H1 (cell line): ENCODE results near the gene KCNK4. TPM values are rescaled to one million over a fixed set of nuclear protein-coding genes. Genes with fewer than 3 reads are reported as not detected.

ENCODE experiments used
- CTCF ChIA-PET: fragments of 300-600 bp; sonication (Branson Sonifier 250); formaldehyde crosslinking; loops from one replicate; lab custom pipeline; 2021; ENCODE audit not compliant: partially characterized antibody; lab: Charles Lee
- POLR2A ChIA-PET: fragments of 300-600 bp; sonication (Branson Sonifier 250); formaldehyde crosslinking; loops from one replicate; lab custom pipeline; 2021; ENCODE audit warnings: inconsistent platforms; ENCODE audit not compliant: partially characterized antibody; lab: Charles Lee
- DNase-seq, 2 experiments: peaks; one replicate each; pipeline versions ENCODE4 v3.0.0 to v3.0.0-alpha.2; 2010 to 2022; ENCODE audit warnings: low spot score in 2 of 2, low read depth in 1 of 2, mixed read lengths in 1 of 2
- FAIRE-seq: peaks from 2 replicates; lab custom pipeline; 2011; peaks lifted over from hg19 to GRCh38; lab: Jason Lieb, UNC
- H2AFZ ChIP-seq: 2 replicates; pipeline ENCODE4 v1.8.1; 2012; ENCODE audit warnings: low read length, inconsistent platforms
- H2AK5ac ChIP-seq: 2 replicates; pipeline ENCODE4 v1.6.1; 2013; ENCODE audit warnings: low read depth, low read length
- H2BK120ac ChIP-seq: replicated peaks from 2 replicates; pipeline ENCODE3; 2013; ENCODE audit warnings: low read depth, low read length, inconsistent platforms
- H2BK12ac ChIP-seq: 2 replicates; pipeline ENCODE4 v1.6.1; 2013; ENCODE audit warnings: low read depth, low read length
- H2BK15ac ChIP-seq: 2 replicates; pipeline ENCODE4 v1.6.1; 2013; ENCODE audit warnings: low read length
- H2BK20ac ChIP-seq: 2 replicates; pipeline ENCODE4 v1.6.1; 2013; ENCODE audit warnings: low read length
- H2BK5ac ChIP-seq: 2 replicates; pipeline ENCODE4 v1.6.1; 2013; ENCODE audit warnings: low read depth, low read length
- H3K14ac ChIP-seq: 2 replicates; pipeline ENCODE4 v1.6.1; 2013; ENCODE audit warnings: inconsistent platforms; ENCODE audit not compliant: insufficient read length
- H3K18ac ChIP-seq: 2 replicates; pipeline ENCODE4 v1.6.1; 2013; ENCODE audit warnings: low read length; ENCODE audit errors: extremely low read depth
- H3K23ac ChIP-seq: 2 replicates; pipeline ENCODE4 v1.6.1; 2013; ENCODE audit warnings: inconsistent platforms; ENCODE audit not compliant: insufficient read length
- H3K23me2 ChIP-seq: 2 replicates; pipeline ENCODE4 v1.6.1; 2013; ENCODE audit warnings: low read depth, low read length
- H3K27ac ChIP-seq: 2 replicates; pipeline ENCODE4 v1.6.1; 2011; ENCODE audit warnings: low read depth, low read length, inconsistent platforms
- H3K27me3 ChIP-seq, 4 experiments: replicated peaks in 1 of 4; 1 replicate in 1 of 4; 2 replicates in 3 of 4; pipeline versions ENCODE4 v1.6.1 to v1.8.1; 2011 to 2013; ENCODE audit warnings: low read length in 3 of 4, mild to moderate bottlenecking in 3 of 4, inconsistent platforms in 2 of 4, mixed read lengths in 2 of 4, moderate library complexity in 1 of 4; ENCODE audit not compliant: control insufficient read depth in 3 of 4, insufficient read depth in 3 of 4; ENCODE audit errors: extremely low read depth in 1 of 4
- H3K36me3 ChIP-seq, 4 experiments: 2 replicates each; pipeline versions ENCODE4 v1.6.1 to v1.8.1; 2011 to 2013; ENCODE audit warnings: mild to moderate bottlenecking in 4 of 4, low read length in 3 of 4, moderate library complexity in 2 of 4, control low read depth in 1 of 4, inconsistent platforms in 1 of 4; ENCODE audit not compliant: insufficient read depth in 4 of 4, control insufficient read depth in 2 of 4
- H3K4ac ChIP-seq: replicated peaks from 2 replicates; pipeline ENCODE3; 2013; ENCODE audit warnings: low read length, low read depth, mixed read lengths, inconsistent platforms; ENCODE audit not compliant: insufficient read length
- H3K4me1 ChIP-seq, 4 experiments: replicated peaks in 1 of 4; 1 replicate in 1 of 4; 2 replicates in 3 of 4; pipeline versions ENCODE4 v1.6.1 to v1.8.1; 2011 to 2013; ENCODE audit warnings: low read length in 3 of 4, inconsistent platforms in 2 of 4, mixed read lengths in 1 of 4; ENCODE audit not compliant: insufficient read depth in 4 of 4, control insufficient read depth in 3 of 4
- H3K4me2 ChIP-seq, 2 experiments: 2 replicates each; pipeline versions ENCODE4 v1.6.1 to v1.8.1; 2011 to 2013; ENCODE audit warnings: low read depth in 2 of 2, low read length in 2 of 2, control low read depth in 1 of 2, inconsistent platforms in 1 of 2, mild to moderate bottlenecking in 1 of 2; ENCODE audit not compliant: insufficient read depth in 1 of 2
- H3K4me3 ChIP-seq, 4 experiments: fragments of 200-600, 300-600 bp in 1 of 4; sonication (generic), shearing (Covaris generic), sonication (Bioruptor Twin) in 1 of 4; 2 replicates each; pipeline versions ENCODE4 v1.5.1 to v1.8.1; 2011 to 2016; ENCODE audit warnings: low read length in 4 of 4, low read depth in 3 of 4, control low read depth in 2 of 4, inconsistent platforms in 2 of 4, mild to moderate bottlenecking in 2 of 4, mixed read lengths in 1 of 4, moderate library complexity in 1 of 4; ENCODE audit not compliant: insufficient read depth in 2 of 4; ENCODE audit errors: extremely low read depth in 1 of 4
- H3K56ac ChIP-seq: replicated peaks from 2 replicates; pipeline ENCODE3; 2013; ENCODE audit warnings: low read depth, mild to moderate bottlenecking, mixed read lengths, low read length, inconsistent platforms; ENCODE audit not compliant: insufficient read length
- H3K79me1 ChIP-seq: 2 replicates; pipeline ENCODE4 v1.6.1; 2013; ENCODE audit warnings: low read depth, low read length, control low read depth
- H3K79me2 ChIP-seq, 2 experiments: 2 replicates each; pipeline versions ENCODE4 v1.6.1 to v1.8.1; 2012 to 2013; ENCODE audit warnings: low read length in 2 of 2, mild to moderate bottlenecking in 2 of 2, inconsistent platforms in 1 of 2; ENCODE audit not compliant: insufficient read depth in 2 of 2, control insufficient read depth in 1 of 2
- H3K9ac ChIP-seq, 4 experiments: replicated peaks in 1 of 4; 1 replicate in 1 of 4; 2 replicates in 3 of 4; pipeline versions ENCODE4 v1.6.1 to v1.8.1; 2011 to 2013; ENCODE audit warnings: low read depth in 3 of 4, low read length in 3 of 4, control low read depth in 2 of 4, mild to moderate bottlenecking in 2 of 4, moderate library complexity in 2 of 4, inconsistent platforms in 1 of 4; ENCODE audit errors: extremely low read depth in 1 of 4
- H3K9me3 ChIP-seq, 2 experiments: 2 replicates each; pipeline versions ENCODE4 v1.6.1 to v1.8.1; 2012 to 2013; ENCODE audit warnings: mild to moderate bottlenecking in 2 of 2, moderate library complexity in 2 of 2, control low read depth in 1 of 2, inconsistent platforms in 1 of 2, low read depth in 1 of 2, low read length in 1 of 2, mixed read lengths in 1 of 2; ENCODE audit not compliant: insufficient read depth in 2 of 2
- H4K20me1 ChIP-seq, 2 experiments: replicated peaks in 1 of 2; 2 replicates each; pipeline versions ENCODE3 to v1.8.1; 2011 to 2013; ENCODE audit warnings: inconsistent platforms in 2 of 2, low read length in 2 of 2, mild to moderate bottlenecking in 1 of 2; ENCODE audit not compliant: insufficient read depth in 2 of 2, control insufficient read depth in 1 of 2
- H4K5ac ChIP-seq: 2 replicates; pipeline ENCODE4 v1.6.1; 2013; ENCODE audit warnings: low read length, low read depth, mixed read lengths, inconsistent platforms; ENCODE audit not compliant: insufficient read length
- H4K8ac ChIP-seq: 2 replicates; pipeline ENCODE4 v1.8.0; 2013; ENCODE audit warnings: mild to moderate bottlenecking, moderate library complexity, low read length, inconsistent platforms; ENCODE audit not compliant: insufficient read depth; ENCODE audit errors: extremely low read depth
- H4K91ac ChIP-seq: replicated peaks from 2 replicates; pipeline ENCODE3; 2013; ENCODE audit warnings: low read length, mixed read lengths, inconsistent platforms; ENCODE audit not compliant: insufficient read length
- ASH2L ChIP-seq: fragments of 200-600, 300-600 bp; sonication (generic); IDR thresholded peaks from one replicate; pipeline ENCODE4 v1.7.1; 2017; ENCODE audit warnings: low read length
- HDAC2 ChIP-seq, 2 experiments: fragments of 300-600 bp in 1 of 2; sonication (generic) in 1 of 2; IDR thresholded peaks; 2 replicates each; pipeline ENCODE4 v1.6.1; 2011 to 2012; ENCODE audit warnings: low read depth in 2 of 2, low read length in 2 of 2, mild to moderate bottlenecking in 2 of 2, moderate library complexity in 2 of 2, borderline replicate concordance in 1 of 2, inconsistent platforms in 1 of 2
- JUN ChIP-seq: IDR thresholded peaks from 2 replicates; pipeline ENCODE4 v1.6.1; 2011; ENCODE audit warnings: low read depth, mild to moderate bottlenecking, improper control_type of control experiment, low read length
- POLR2AphosphoS5 ChIP-seq: IDR thresholded peaks from 2 replicates; pipeline ENCODE4 v1.6.1; 2011; ENCODE audit warnings: low read depth, low read length
- RAD21 ChIP-seq, 2 experiments: IDR thresholded peaks in 1 of 2; conservative IDR thresholded peaks in 1 of 2; 2 replicates each; pipeline ENCODE4 v1.6.1; 2011; ENCODE audit warnings: low read depth in 2 of 2, low read length in 2 of 2, improper control_type of control experiment in 1 of 2, inconsistent platforms in 1 of 2, mild to moderate bottlenecking in 1 of 2, moderate library complexity in 1 of 2
- RBBP5 ChIP-seq: IDR thresholded peaks from 2 replicates; pipeline ENCODE4 v1.7.1; 2012; ENCODE audit warnings: low read depth, mild to moderate bottlenecking, inconsistent platforms, low read length, moderate library complexity, borderline replicate concordance
- RNF2 ChIP-seq: fragments of 200-900, 300-1000 bp; sonication (generic); IDR thresholded peaks from 2 replicates; pipeline ENCODE4 v1.7.1; 2016; ENCODE audit warnings: borderline replicate concordance, low read depth, mild to moderate bottlenecking, antibody characterized with exemption, low read length; ENCODE audit not compliant: poor library complexity, severe bottlenecking; ENCODE audit errors: missing control alignments
- RXRA ChIP-seq: IDR thresholded peaks from 2 replicates; pipeline ENCODE4 v1.6.1; 2011; ENCODE audit warnings: low read depth, mild to moderate bottlenecking, low read length, moderate library complexity; ENCODE audit not compliant: insufficient read depth
- SIX5 ChIP-seq: IDR thresholded peaks from 2 replicates; pipeline ENCODE4 v1.6.1; 2011; ENCODE audit warnings: mild to moderate bottlenecking, low read depth, low read length
- SP4 ChIP-seq: IDR thresholded peaks from 2 replicates; pipeline ENCODE4 v1.6.1; 2012; ENCODE audit warnings: low read length, inconsistent platforms
- TAF7 ChIP-seq: optimal IDR thresholded peaks from 2 replicates; pipeline ENCODE3; 2011; ENCODE audit warnings: low read depth, mild to moderate bottlenecking, inconsistent platforms, low read length, moderate library complexity, borderline replicate concordance
- TCF12 ChIP-seq: IDR thresholded peaks from 2 replicates; pipeline ENCODE4 v1.6.1; 2011; ENCODE audit warnings: low read depth, mild to moderate bottlenecking, low read length
- TEAD4 ChIP-seq: IDR thresholded peaks from 2 replicates; pipeline ENCODE4 v1.6.1; 2012; ENCODE audit warnings: low read depth, low read length, inconsistent platforms, mixed read lengths
- WGBS, 2 experiments: shearing (Covaris generic) in 1 of 2; methylation state at CpG; one replicate each; pipeline versions ENCODE4 v1.1.6 to v1.1.7; 2013 to 2015; ENCODE audit warnings: low lambda C conversion rate in 2 of 2, mixed read lengths in 2 of 2, inconsistent platforms in 1 of 2, low coverage in 1 of 2, missing lambda C conversion rate in 1 of 2; ENCODE audit not compliant: insufficient replicate concordance in 2 of 2, insufficient coverage in 1 of 2, insufficient read length in 1 of 2; ENCODE audit errors: extremely low coverage in 1 of 2, missing lambda C conversion rate in 1 of 2; 5-methylcytosine and 5-hydroxymethylcytosine counted together
- polyA plus RNA-seq, 7 experiments: library from polyadenylated mRNA; depleted of rRNA in 3 of 7; stranded (reverse) in 5 of 7; unstranded in 2 of 7; fragments of >200 nt in 5 of 7; fragments of 200-250 nt in 2 of 7; gene quantifications; 1 replicate in 5 of 7; 2 replicates in 1 of 7; 4 replicates in 1 of 7; pipeline versions ENCODE4 v1.2.1 to v1.2.3, GENCODE V29; 2011 to 2013; ENCODE audit warnings: missing spikeins in 2 of 7, mixed read lengths in 2 of 7
- total RNA-seq: library from RNA; stranded (reverse); fragmentation: NEBNext Ultra II Directional; extraction: Animal tissue kit (Norgen Biotek cat#: 25700); gene quantifications from 2 replicates; pipeline ENCODE4 v1.2.1, GENCODE V29; 2021

Gene KCNK4
- total and polyA plus RNA-seq, 2 of the 8 experiments (the other 6 are each of a cell fraction or from before 2014, with no cell fraction given) = 0.19 TPM; not detected in 1

GRCh38 chr11:64275841-64276240 lies 15.3 kb upstream of the KCNK4 start:
- POLR2A ChIA-PET = interaction anchor here (0.6 to 0.8 kb wide), 2 partner anchors 18 to 32 kb away, joined by 3 read pairs; no protein-coding TSS in a partner anchor
- FAIRE-seq = no peak
- WGBS, 2 experiments = 81% methylated on average over 2 of the region's 2 CpGs; no CpG with 5 or more reads in 1 of the 2 experiments

More at GRCh38 chr11:64275841-64276240, 15.3 kb upstream of the KCNK4 start:
- Histone ChIP-seq H4K20me1 (no peaks in the 10 kb centered on the region), H3K27me3 (no peaks in the 10 kb centered on the region), H3K4me2 (no peak overlapping the region), H4K8ac (no peak overlapping the region), H3K56ac (no peak overlapping the region), H2BK120ac (no peak overlapping the region), H4K5ac (no peak overlapping the region), H3K14ac (no peak overlapping the region), H3K4ac (no peak overlapping the region), H3K36me3 (no peaks in the 10 kb centered on the region; a peak in 1 of 8 replicates), H3K23ac (no peak overlapping the region), H3K4me3 (no peak overlapping the region), H2BK12ac (no peak overlapping the region), H3K79me2 (0 out of 4 replicates have a peak, but pooled peaks cover 0 to 4% of the 10 kb centered on the region in 2 experiments), H3K79me1 (no peaks in the 10 kb centered on the region; the same call in 1 of the 2 replicates), H2BK5ac (peak overlapping the region; percentile 35; the same call in 1 of the 2 replicates), H2AK5ac (no peak overlapping the region), H4K91ac (no peak overlapping the region), H3K4me1 (peaks cover 0 to 5% (median 2%) of the 10 kb centered on the region in 4 experiments; a peak in 1 of 7 replicates), H2BK20ac (no peak overlapping the region), H3K9me3 (no peaks in the 10 kb centered on the region), H3K18ac (no peak overlapping the region), H3K27ac (no peak overlapping the region), H2BK15ac (no peak overlapping the region), H3K9ac (no peak overlapping the region), H3K23me2 (no peaks in the 10 kb centered on the region), H2AFZ (no peak overlapping the region)
- CTCF ChIA-PET = interaction anchor here (0.6 to 13.7 kb wide), 8 partner anchors 13 to 1890 kb away, joined by 3 to 168 read pairs (median 4); partner anchors contain the start of genes CATSPERZ, ESRRA and PLCB3
- DNase-seq = no peak
- TF ChIP-seq SIX5 (no peak), RBBP5 (no peak), TEAD4 (no peak), HDAC2 (IDR thresholded peaks at IDR 0.05; ENCODE audit: borderline replicate concordance in 1 of 2, low read depth in 2 of 2, low read length in 2 of 2) (no peak), ASH2L (no peak), TCF12 (no peak), RAD21 (IDR thresholded peaks at IDR 0.05 in 1 of 2, conservative IDR thresholded peaks at IDR 0.05 in 1 of 2; ENCODE audit: low read depth in 2 of 2, low read length in 2 of 2) (no peak), POLR2AphosphoS5 (no peak), TAF7 (no peak), RXRA (no peak), RNF2 (no peak), JUN (no peak), SP4 (no peak)
